ENCODE measurements around the gene LRRTM4.

LRRTM4 gene

DNA sequence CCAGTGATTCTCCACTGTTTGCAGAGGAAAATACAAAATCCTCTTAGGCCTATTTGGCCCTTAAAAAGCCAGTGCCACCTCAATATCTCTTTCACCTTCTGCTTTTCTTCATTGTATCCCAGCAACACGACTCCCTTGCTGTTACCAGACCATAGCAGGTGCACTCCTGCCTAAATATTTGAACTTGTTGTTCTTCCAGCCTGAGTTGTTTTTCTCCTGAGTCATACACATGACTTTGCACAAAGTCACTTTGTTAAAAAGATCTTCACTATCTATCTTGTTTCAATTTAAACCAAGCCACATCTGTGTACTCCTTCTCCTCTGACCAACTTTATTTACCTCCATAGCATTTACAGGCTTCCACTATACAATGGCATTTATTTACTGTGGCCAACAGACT is 103.6 kb downstream of the LRRTM4 start:
- peaks cover 10% of the 10 kb centered on the region for H3K9me3 Mint-ChIP-seq
- H3K4me3 Mint-ChIP-seq, result no peak overlapping the region
- no peak for DNase-seq
- H3K27me3 Mint-ChIP-seq, result no peaks in the 10 kb centered on the region
- no peak for ATAC-seq
- no peak overlapping the region for H3K27ac Mint-ChIP-seq
- H3K36me3 Mint-ChIP-seq (ENCODE audit: low read depth), result no peaks in the 10 kb centered on the region
- H3K4me1 Mint-ChIP-seq, result no peaks in the 10 kb centered on the region

DNA sequence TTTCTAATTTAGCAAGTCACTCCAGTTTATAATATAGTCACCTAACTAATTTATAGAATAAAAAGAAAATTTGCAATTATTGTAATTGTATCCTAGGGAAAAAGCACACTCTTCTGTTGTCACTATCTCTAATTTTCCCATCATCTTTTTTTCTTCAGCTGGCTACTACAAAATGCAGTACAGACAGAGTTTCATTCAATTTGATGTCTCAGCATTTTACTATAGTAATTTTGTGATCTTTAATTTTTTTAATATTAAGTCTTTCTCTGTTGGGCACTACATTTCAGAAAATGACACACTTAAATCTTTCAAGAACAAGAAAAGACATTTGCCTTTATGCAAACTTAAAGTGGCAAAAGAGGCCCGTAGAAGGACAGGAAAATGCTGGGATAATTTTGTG is 118.0 kb downstream of the LRRTM4 start:
- no peak for DNase-seq
- no peak for ATAC-seq
- Mint-ChIP-seq H3K4me1 (no peaks in the 10 kb centered on the region), H3K27me3 (no peaks in the 10 kb centered on the region), H3K36me3 (ENCODE audit: low read depth) (no peaks in the 10 kb centered on the region), H3K9me3 (peaks cover 15% of the 10 kb centered on the region), H3K4me3 (no peak overlapping the region), H3K27ac (no peak overlapping the region)

DNA sequence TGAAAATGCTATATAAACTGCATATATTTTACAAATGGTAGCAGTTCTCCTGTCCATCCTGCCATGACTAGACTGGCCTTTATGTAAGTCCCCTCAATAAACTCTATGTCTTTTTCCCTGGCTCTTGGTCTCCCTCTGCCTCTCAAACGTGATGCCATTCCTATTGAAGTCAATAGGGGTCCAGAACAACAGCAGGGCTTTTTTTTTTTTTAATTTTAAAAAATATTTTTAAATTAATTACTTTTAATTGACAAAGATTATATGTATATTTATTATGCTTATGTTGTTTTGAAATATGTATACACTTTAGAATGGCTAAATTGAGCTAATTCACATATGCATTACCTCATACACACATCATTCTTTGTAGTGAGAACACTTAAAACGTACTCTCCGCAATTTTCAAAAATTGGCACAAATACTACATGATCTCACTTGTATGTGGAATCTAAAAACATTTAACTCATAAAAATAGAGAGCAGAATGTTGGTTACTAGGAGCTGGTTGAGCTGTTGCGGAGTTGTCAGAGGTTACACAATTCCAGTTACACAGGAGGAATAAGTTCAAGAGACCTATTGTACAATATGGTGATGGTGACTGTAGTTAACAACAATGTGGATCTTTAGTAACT is 123.1 kb downstream of the LRRTM4 start:
- H3K27ac Mint-ChIP-seq, result no peak overlapping the region
- no peak overlapping the region for H3K4me3 Mint-ChIP-seq
- no peaks in the 10 kb centered on the region for H3K4me1 Mint-ChIP-seq
- ATAC-seq (no peak), DNase-seq (no peak)
- peaks cover 13% of the 10 kb centered on the region for H3K9me3 Mint-ChIP-seq
- H3K27me3 Mint-ChIP-seq, result no peaks in the 10 kb centered on the region
- H3K36me3 Mint-ChIP-seq (ENCODE audit: low read depth), result no peaks in the 10 kb centered on the region

DNA sequence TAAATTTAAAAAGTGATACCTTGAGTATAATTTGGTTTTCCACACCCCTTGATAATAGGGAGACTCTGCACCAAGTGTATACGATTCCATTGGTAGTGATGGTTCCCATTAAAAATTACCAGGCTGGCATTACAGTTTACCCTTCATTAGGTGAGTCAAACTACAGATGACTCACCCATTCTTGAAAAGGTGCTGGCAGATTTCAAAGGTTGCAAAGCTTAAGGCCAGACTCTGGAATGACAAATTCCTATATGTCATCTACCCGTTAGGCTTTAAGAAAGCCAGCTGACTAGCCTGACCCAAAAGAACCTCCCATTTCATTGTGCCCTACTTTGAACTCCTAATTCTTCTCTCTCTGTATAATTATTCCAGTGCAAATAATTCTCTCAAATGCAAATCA is 124.4 kb downstream of the LRRTM4 start:
- Mint-ChIP-seq H3K4me3 (no peak overlapping the region), H3K9me3 (peaks cover 19% of the 10 kb centered on the region), H3K27me3 (no peaks in the 10 kb centered on the region), H3K27ac (no peak overlapping the region), H3K36me3 (ENCODE audit: low read depth) (no peaks in the 10 kb centered on the region), H3K4me1 (no peaks in the 10 kb centered on the region)
- DNase-seq (no peak), ATAC-seq (no peak)

DNA sequence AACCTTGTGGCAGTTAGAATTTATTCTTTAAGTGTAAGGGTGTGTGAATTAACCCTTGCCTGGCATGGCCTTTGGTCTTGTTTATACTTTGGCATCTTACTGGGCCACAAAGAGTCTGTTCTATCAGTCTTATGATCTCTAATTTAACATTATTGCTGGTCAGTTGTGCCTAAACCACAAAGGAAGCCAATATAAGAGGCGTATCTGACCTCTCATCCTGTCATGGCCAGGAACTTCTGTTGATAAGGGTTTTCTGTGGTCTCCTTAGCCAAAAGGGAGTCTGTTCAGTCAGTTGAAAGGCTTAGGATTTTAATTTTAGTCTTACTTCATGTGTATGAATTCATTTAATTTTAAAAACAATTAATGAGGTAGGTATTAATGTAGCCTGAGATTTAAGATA is 127.2 kb downstream of the LRRTM4 start:
- ATAC-seq, result no peak
- Mint-ChIP-seq H3K36me3 (ENCODE audit: low read depth) (no peaks in the 10 kb centered on the region), H3K27me3 (no peaks in the 10 kb centered on the region), H3K9me3 (peaks cover 15% of the 10 kb centered on the region), H3K4me3 (no peak overlapping the region), H3K4me1 (no peaks in the 10 kb centered on the region), H3K27ac (no peak overlapping the region)
- DNase-seq, result no peak

DNA sequence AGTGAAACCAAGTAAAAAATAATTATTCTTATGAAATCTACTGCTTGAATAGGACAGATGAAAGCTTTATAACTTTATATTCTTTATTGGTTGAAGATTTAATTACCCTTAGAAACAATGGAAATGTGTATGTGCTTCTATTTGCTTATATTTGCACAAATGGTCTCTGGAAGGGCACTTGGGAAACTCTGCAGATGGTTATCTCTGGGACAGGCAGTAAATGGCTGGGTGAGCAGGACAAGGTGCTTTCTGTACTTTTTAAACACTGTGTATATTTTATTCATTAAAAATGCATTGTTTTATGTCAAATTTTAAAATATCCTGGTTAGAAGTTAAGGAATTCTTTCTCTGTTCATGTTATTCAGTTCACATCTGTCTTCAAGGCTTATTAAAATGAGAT is 131.1 kb downstream of the LRRTM4 start:
- H3K4me1 Mint-ChIP-seq, result no peaks in the 10 kb centered on the region

DNA sequence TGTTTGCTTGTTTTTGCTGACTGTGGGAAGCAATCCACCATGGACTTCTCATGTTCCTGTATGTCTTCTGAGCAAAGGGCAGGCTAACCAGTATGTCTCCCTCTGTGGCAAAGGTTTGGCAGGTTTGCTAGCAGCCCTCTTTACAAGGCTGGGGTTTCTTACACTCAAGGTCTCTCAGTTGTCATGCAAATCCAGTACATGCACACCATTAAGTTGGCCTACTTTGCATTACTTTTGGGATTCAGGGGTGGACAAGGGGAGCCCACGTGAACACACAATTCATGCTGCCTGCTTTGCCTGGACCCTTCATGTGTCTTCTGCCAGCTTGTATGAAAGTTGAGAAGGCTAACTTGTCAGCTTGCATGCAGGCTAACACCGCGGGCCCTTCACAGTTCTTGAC is 134.9 kb downstream of the LRRTM4 start:
- no peak overlapping the region for H3K27ac Mint-ChIP-seq

More for the DNA sequence above, 131.1 kb downstream of the LRRTM4 start:
- Mint-ChIP-seq H3K27ac (no peak overlapping the region), H3K4me3 (no peak overlapping the region), H3K9me3 (peaks cover 10% of the 10 kb centered on the region), H3K27me3 (no peaks in the 10 kb centered on the region), H3K36me3 (ENCODE audit: low read depth) (no peaks in the 10 kb centered on the region)
- no peak for DNase-seq
- no peak for ATAC-seq

DNA sequence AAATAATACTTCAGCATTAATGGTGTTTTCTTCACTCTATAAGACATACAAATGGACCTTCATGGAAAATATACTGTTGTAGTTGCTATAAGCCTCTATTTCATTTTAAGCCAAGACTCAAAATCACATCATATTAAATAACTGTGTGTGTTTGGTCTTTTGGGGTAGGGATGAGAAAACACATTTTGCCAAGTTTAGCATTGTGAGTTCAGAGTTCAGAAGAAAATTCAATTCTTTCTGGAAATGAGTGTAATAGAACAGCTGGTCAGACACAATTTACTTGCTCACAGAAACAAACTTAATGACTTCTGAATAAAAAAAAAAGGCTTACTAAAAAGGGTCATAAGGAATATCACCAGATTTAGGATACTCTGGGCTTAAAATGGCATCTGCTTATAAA is 149.5 kb downstream of the LRRTM4 start:
- no peaks in the 10 kb centered on the region for H3K27me3 Mint-ChIP-seq
- no peak for ATAC-seq
- no peaks in the 10 kb centered on the region for H3K4me1 Mint-ChIP-seq
- no peak overlapping the region for H3K4me3 Mint-ChIP-seq
- H3K9me3 Mint-ChIP-seq, result peaks cover 12% of the 10 kb centered on the region
- no peak for DNase-seq
- H3K36me3 Mint-ChIP-seq (ENCODE audit: low read depth), result no peaks in the 10 kb centered on the region
- no peak overlapping the region for H3K27ac Mint-ChIP-seq

More for the DNA sequence above, 134.9 kb downstream of the LRRTM4 start:
- Mint-ChIP-seq H3K4me1 (no peaks in the 10 kb centered on the region), H3K9me3 (peaks cover 4% of the 10 kb centered on the region), H3K4me3 (no peak overlapping the region), H3K36me3 (ENCODE audit: low read depth) (no peaks in the 10 kb centered on the region), H3K27me3 (no peaks in the 10 kb centered on the region)
- no peak for DNase-seq
- no peak for ATAC-seq

DNA sequence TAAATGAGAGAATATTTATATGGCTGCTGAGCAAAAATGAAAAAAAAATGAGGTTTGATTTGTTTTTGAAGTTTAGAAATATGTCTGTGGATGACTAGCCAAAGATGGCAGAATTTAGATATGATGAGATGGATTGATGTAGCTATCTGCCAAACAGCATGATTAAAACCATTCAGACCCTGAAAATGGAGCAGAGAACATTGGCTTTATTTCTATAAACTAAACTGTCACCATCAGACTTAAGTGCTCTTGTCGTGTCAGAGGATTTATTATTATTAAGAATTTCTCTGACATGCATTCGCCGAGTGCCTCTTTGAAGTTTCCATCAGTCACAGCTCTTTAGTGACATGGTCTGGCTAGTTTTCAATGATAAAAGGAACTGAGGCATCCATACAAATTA is 151.7 kb downstream of the LRRTM4 start:
- H3K4me1 Mint-ChIP-seq, result no peaks in the 10 kb centered on the region
- no peak for ATAC-seq
- H3K27me3 Mint-ChIP-seq, result no peaks in the 10 kb centered on the region
- H3K27ac Mint-ChIP-seq, result no peak overlapping the region
- no peak for DNase-seq
- H3K9me3 Mint-ChIP-seq, result peaks cover 14% of the 10 kb centered on the region
- H3K36me3 Mint-ChIP-seq (ENCODE audit: low read depth), result no peaks in the 10 kb centered on the region
- H3K4me3 Mint-ChIP-seq, result no peak overlapping the region

DNA sequence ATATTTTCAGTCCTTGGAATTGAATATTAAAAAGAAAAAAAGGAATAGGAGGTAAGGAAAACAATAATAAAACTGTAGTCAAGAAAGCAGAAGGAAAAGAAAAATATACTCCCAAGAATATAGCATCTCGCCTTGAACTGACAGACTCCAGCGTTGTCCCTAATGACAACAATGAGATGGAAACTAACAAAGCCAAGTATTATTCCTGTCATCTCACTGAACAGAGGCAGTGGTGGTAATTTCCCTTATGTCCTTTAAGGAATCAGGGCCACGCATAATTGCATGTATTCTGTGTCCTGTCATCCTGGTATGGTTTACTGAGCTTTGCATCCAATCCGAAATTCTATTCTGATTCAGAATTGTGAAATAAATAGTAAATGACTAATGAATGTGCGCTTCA is 158.9 kb downstream of the LRRTM4 start:
- no peak overlapping the region for H3K4me3 Mint-ChIP-seq
- no peak for ATAC-seq
- H3K27me3 Mint-ChIP-seq, result no peaks in the 10 kb centered on the region
- H3K27ac Mint-ChIP-seq, result no peak overlapping the region
- no peaks in the 10 kb centered on the region for H3K36me3 Mint-ChIP-seq (ENCODE audit: low read depth)
- H3K4me1 Mint-ChIP-seq, result no peaks in the 10 kb centered on the region
- no peak for DNase-seq
- H3K9me3 Mint-ChIP-seq, result peaks cover 17% of the 10 kb centered on the region

DNA sequence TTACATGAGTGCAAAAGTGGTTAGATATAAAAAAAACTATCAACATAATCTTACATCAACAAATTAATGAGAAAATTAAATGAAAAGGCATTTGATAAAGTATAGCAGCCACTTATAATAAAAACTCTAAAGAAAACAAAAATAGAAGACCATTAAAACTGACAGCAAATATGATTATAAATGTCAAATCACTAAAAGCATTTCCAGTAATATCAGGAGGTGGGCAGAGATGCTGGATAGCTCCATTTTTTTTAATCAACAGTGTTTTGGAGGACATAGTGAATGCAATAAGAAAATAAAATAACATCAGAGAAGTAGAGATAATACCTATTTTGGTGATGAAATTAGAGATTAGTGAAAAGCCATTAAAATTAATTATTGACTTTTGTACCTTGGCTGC is 173.4 kb downstream of the LRRTM4 start:
- Mint-ChIP-seq H3K27me3 (no peaks in the 10 kb centered on the region), H3K36me3 (ENCODE audit: low read depth) (no peaks in the 10 kb centered on the region), H3K4me3 (no peak overlapping the region), H3K4me1 (no peaks in the 10 kb centered on the region), H3K9me3 (peaks cover 13% of the 10 kb centered on the region), H3K27ac (no peak overlapping the region)
- DNase-seq, result no peak
- no peak for ATAC-seq

DNA sequence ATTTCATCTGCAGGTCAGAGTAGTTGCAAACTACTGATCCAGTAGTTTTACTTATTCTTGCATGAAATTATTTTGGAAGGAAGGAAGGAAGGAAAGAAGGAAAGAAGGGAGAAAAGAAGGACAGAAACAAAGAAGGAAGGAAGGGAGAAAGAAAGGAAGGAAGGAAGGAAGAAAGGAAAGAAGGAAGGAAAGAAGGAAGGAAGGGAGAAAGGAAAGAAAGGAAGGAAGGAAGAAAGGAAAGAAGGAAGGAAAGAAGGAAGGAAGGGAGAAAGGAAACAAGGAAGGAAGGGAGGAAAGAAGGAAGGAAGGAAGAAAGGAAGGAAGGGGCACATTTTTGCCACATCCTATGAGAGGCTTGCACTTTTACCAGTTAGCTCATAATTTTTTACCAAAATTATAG is 186.2 kb downstream of the LRRTM4 start:
- ATAC-seq (no peak), DNase-seq (no peak)
- no peaks in the 10 kb centered on the region for H3K4me1 Mint-ChIP-seq
- peaks cover 40% of the 10 kb centered on the region for H3K9me3 Mint-ChIP-seq
- H3K27me3 Mint-ChIP-seq, result no peaks in the 10 kb centered on the region
- H3K4me3 Mint-ChIP-seq, result no peak overlapping the region
- no peaks in the 10 kb centered on the region for H3K36me3 Mint-ChIP-seq (ENCODE audit: low read depth)
- H3K27ac Mint-ChIP-seq, result no peak overlapping the region

DNA sequence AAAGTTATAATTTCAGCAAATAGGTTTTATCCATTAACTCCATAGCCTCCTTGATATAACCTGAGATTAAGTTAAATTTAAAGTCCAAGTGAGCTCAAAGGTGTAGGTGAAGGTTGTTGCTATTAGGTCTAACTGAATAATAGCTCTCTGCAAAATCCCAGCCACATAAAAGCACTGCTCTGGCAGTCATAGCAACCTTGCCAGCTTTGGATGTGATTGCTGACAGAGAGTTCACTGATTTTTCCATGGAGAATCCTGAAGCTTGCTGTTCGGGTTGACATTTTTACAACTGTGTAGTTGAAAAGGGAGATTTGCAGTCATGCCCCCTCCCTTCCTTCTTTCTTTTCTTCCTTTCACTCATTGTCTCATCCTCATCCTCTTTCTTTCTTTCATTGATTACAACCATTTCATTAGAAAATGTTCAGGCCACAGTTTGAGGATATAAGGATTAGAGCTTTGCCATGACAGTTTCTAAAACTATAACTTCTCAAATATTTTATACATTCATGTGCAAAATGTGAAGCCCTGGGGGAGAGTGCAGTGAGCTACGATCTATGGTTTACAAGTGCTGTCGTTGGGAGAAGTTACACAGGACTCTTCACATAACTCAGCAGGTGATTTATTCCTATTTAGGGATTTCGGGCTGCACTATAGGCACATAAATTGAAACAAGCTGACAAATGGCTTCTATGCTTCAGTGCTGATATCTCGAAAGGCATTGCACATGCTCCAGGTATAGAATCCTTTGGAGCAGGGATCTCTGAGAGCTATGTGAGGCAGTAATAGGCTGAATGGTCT is 193.8 kb downstream of the LRRTM4 start:
- Mint-ChIP-seq H3K36me3 (ENCODE audit: low read depth) (no peaks in the 10 kb centered on the region), H3K4me1 (no peaks in the 10 kb centered on the region), H3K27me3 (no peaks in the 10 kb centered on the region), H3K27ac (no peak overlapping the region), H3K4me3 (no peak overlapping the region), H3K9me3 (peaks cover 39% of the 10 kb centered on the region)
- DNase-seq (no peak), ATAC-seq (no peak)

DNA sequence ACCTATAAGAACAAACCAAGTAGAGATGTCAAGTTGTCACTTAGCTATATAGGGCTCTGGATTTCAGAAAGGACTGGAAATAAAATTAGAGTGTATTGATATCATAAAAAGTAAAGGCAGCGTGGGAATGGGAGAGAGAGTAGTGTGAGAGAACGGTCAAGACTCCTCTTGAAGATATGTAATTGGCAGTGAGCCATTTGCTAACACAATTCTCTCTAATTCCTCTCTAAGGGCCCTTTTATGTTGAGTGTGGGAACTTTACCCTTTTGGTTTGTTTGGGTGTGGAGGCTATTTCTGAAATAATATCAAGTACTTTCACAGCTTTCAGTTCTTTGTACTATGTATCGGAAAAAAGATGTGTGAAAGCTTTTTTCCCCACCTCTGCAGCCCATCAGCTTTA is 196.8 kb downstream of the LRRTM4 start:
- Mint-ChIP-seq H3K27ac (no peak overlapping the region), H3K9me3 (peaks cover 36% of the 10 kb centered on the region), H3K4me1 (no peaks in the 10 kb centered on the region), H3K27me3 (no peaks in the 10 kb centered on the region), H3K4me3 (no peak overlapping the region), H3K36me3 (ENCODE audit: low read depth) (no peaks in the 10 kb centered on the region)
- DNase-seq, result no peak
- no peak for ATAC-seq

DNA sequence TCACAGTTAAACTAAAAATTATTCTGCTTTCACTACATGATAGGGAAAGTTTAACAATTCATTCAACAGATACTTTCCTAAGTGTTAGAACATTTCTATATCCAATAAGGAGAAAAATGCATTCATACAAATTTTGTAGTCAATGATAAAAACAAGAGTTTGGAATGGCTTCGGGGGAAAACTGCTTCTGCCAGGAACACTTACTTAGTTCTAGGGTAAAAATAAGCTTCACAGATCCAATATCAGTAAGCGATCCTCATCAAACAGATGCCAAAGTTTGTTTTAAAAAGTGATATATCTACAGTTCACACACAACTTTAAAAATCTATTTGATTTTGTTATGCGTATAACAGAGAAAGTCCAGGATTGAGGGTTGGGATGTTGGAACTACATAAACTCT is 199.7 kb downstream of the LRRTM4 start:
- Mint-ChIP-seq H3K27ac (no peak overlapping the region), H3K4me1 (no peaks in the 10 kb centered on the region), H3K27me3 (no peaks in the 10 kb centered on the region), H3K9me3 (peaks cover 25% of the 10 kb centered on the region), H3K36me3 (ENCODE audit: low read depth) (no peaks in the 10 kb centered on the region), H3K4me3 (no peak overlapping the region)
- no peak for ATAC-seq
- no peak for DNase-seq

Data from activated naive CD8-positive, alpha-beta T cell treated with anti-CD3 and anti-CD28 coated beads, Interleukin-2, amount 50 U/mL, for 24 hours (primary cell).